Stimulated activated naive B cell treated with anti-CD40 and anti-IgM and Interleukin-4, amounts not matched to agents 10 μg/mL and 1 μg/mL and 100 μg/mL, for 72 hours (primary cell): ENCODE measurements around the gene SLC35F1.
"Not testable (repeated sequence)": the region's sequence is repeated elsewhere in the genome, so short reads cannot be mapped to it uniquely, and the experiment has no call there.

Source experiments
- ATAC-seq, 2 donors: fragments of 150-1000 bp; cut with Tn5 transposase; replicated peaks; 2 replicates each; pipeline ENCODE4 v1.10.0; 2021; ENCODE audit warnings: moderate library complexity in 1 of 2
- DNase-seq: peaks from one replicate; pipeline ENCODE4 v3.0.0; 2021
- H3K27ac Mint-ChIP-seq: one replicate; pipeline ENCODE4 v1.8.0; 2022; ENCODE audit warnings: mild to moderate bottlenecking, mixed read lengths
- H3K27me3 Mint-ChIP-seq, 2 donors: one replicate each; pipeline ENCODE4 v1.8.0; 2022; ENCODE audit warnings: mixed read lengths in 2 of 2
- H3K36me3 Mint-ChIP-seq, 2 donors: one replicate each; pipeline ENCODE4 v1.8.0; 2022; ENCODE audit warnings: mixed read lengths in 2 of 2, mild to moderate bottlenecking in 1 of 2
- H3K4me1 Mint-ChIP-seq, 2 donors: one replicate each; pipeline ENCODE4 v1.8.0; 2022; ENCODE audit warnings: mixed read lengths in 2 of 2, mild to moderate bottlenecking in 1 of 2
- H3K4me3 Mint-ChIP-seq, 2 donors: one replicate each; pipeline ENCODE4 v1.8.0; 2022; ENCODE audit warnings: mild to moderate bottlenecking in 2 of 2, mixed read lengths in 2 of 2, moderate library complexity in 1 of 2
- H3K9me3 Mint-ChIP-seq, 2 donors: one replicate each; pipeline ENCODE4 v1.8.0; 2022; ENCODE audit warnings: mixed read lengths in 2 of 2, mild to moderate bottlenecking in 1 of 2

The SLC35F1 gene

GRCh38 chr6:117906958-117907600, at the start of gene SLC35F1:
TSS of gene SLC35F1 (plus strand) at chr6:117907264.
- Mint-ChIP-seq H3K36me3 (no peaks in the 10 kb centered on the region), H3K27me3 (peaks cover 45 to 62% of the 10 kb centered on the region in 2 donors), H3K9me3 (no peaks in the 10 kb centered on the region), H3K4me1 (peaks cover 2 to 6% of the 10 kb centered on the region in 2 donors), H3K27ac (no peak within 1 kb of the TSS), H3K4me3 (peak within 1 kb of the TSS; percentile 69 to 76)
- DNase-seq (no peak), ATAC-seq (peak; percentile 59 to 66)

- not testable (repeated sequence) for H3K4me1 Mint-ChIP-seq, H3K36me3 Mint-ChIP-seq
Observed at GRCh38 chr6:117858601-117859000, 48.5 kb upstream of the SLC35F1 start.

GRCh38 chr6:117861545-117861944, 45.5 kb upstream of the SLC35F1 start:
- Mint-ChIP-seq H3K9me3 (peaks cover 14 to 16% of the 10 kb centered on the region in 2 donors), H3K27me3 (peaks cover 0 to 3% of the 10 kb centered on the region in 2 donors), H3K36me3 (no peaks in the 10 kb centered on the region), H3K27ac (no peak overlapping the region), H3K4me3 (no peak overlapping the region), H3K4me1 (no peaks in the 10 kb centered on the region)
- ATAC-seq (no peak), DNase-seq (no peak)

More at GRCh38 chr6:117858601-117859000, 48.5 kb upstream of the SLC35F1 start:
- not testable (repeated sequence) for ATAC-seq, H3K27me3 Mint-ChIP-seq, H3K4me3 Mint-ChIP-seq, H3K27ac Mint-ChIP-seq, DNase-seq
- peaks cover 9 to 11% of the 10 kb centered on the region in 2 donors for H3K9me3 Mint-ChIP-seq

GRCh38 chr6:117866561-117866960, 40.5 kb upstream of the SLC35F1 start:
- ATAC-seq (no peak), DNase-seq (no peak)
- no peak overlapping the region for H3K4me3 Mint-ChIP-seq
- H3K27me3 Mint-ChIP-seq, result peaks cover 0 to 10% of the 10 kb centered on the region in 2 donors
- no peaks in the 10 kb centered on the region for H3K4me1 Mint-ChIP-seq
- H3K27ac Mint-ChIP-seq, result no peak overlapping the region
- H3K36me3 Mint-ChIP-seq, result peaks cover 0 to 1% of the 10 kb centered on the region in 2 donors
- H3K9me3 Mint-ChIP-seq, result peaks cover 13 to 14% of the 10 kb centered on the region in 2 donors

GRCh38 chr6:117870486-117871242, 36.4 kb upstream of the SLC35F1 start:
- no peaks in the 10 kb centered on the region for H3K4me1 Mint-ChIP-seq
- ATAC-seq, result no peak
- H3K27ac Mint-ChIP-seq, result no peak overlapping the region
- no peak for DNase-seq
- H3K9me3 Mint-ChIP-seq, result peaks cover 9 to 11% of the 10 kb centered on the region in 2 donors
- H3K27me3 Mint-ChIP-seq, result peaks cover 0 to 10% of the 10 kb centered on the region in 2 donors
- H3K36me3 Mint-ChIP-seq, result peaks cover 0 to 1% of the 10 kb centered on the region in 2 donors
- no peak overlapping the region for H3K4me3 Mint-ChIP-seq

GRCh38 chr6:117880824-117881223, 26.2 kb upstream of the SLC35F1 start:
- Mint-ChIP-seq H3K36me3 (no peaks in the 10 kb centered on the region), H3K9me3 (no peaks in the 10 kb centered on the region), H3K4me3 (no peak overlapping the region), H3K27me3 (no peaks in the 10 kb centered on the region), H3K27ac (no peak overlapping the region), H3K4me1 (no peaks in the 10 kb centered on the region)
- ATAC-seq, result no peak
- no peak for DNase-seq

GRCh38 chr6:117890172-117890571, 16.9 kb upstream of the SLC35F1 start:
- Mint-ChIP-seq H3K36me3 (no peaks in the 10 kb centered on the region), H3K4me3 (no peak overlapping the region), H3K27ac (no peak overlapping the region), H3K27me3 (peaks cover 0 to 5% of the 10 kb centered on the region in 2 donors), H3K9me3 (no peaks in the 10 kb centered on the region), H3K4me1 (no peaks in the 10 kb centered on the region)
- DNase-seq (no peak), ATAC-seq (no peak)

GRCh38 chr6:117906507-117906957, 532 bp upstream of the SLC35F1 start:
- Mint-ChIP-seq H3K27me3 (peaks cover 45 to 59% of the 10 kb centered on the region in 2 donors), H3K9me3 (no peaks in the 10 kb centered on the region), H3K36me3 (no peaks in the 10 kb centered on the region)

GRCh38 chr6:117907601-117908245, 659 bp downstream of the SLC35F1 start:
- H3K36me3 Mint-ChIP-seq, result no peaks in the 10 kb centered on the region
- no peak for DNase-seq
- ATAC-seq, result peak; percentile 10 to 33

More at GRCh38 chr6:117906507-117906957, 532 bp upstream of the SLC35F1 start:
- ATAC-seq, result peak; percentile 29 to 67
- DNase-seq, result no peak
- no peak overlapping the region for H3K27ac Mint-ChIP-seq
- peak overlapping the region; percentile 69 to 75 for H3K4me3 Mint-ChIP-seq
- peaks cover 2 to 6% of the 10 kb centered on the region in 2 donors for H3K4me1 Mint-ChIP-seq

GRCh38 chr6:117908246-117909068, 1.4 kb downstream of the SLC35F1 start:
- peak overlapping the region; percentile 51 for H3K27ac Mint-ChIP-seq
- no peaks in the 10 kb centered on the region for H3K9me3 Mint-ChIP-seq
- H3K4me3 Mint-ChIP-seq, result peak overlapping the region; percentile 39 to 76
- no peak for ATAC-seq
- no peaks in the 10 kb centered on the region for H3K36me3 Mint-ChIP-seq
- H3K27me3 Mint-ChIP-seq, result peaks cover 45 to 62% of the 10 kb centered on the region in 2 donors
- no peak for DNase-seq
- H3K4me1 Mint-ChIP-seq, result peaks cover 2 to 6% of the 10 kb centered on the region in 2 donors

More at GRCh38 chr6:117907601-117908245, 659 bp downstream of the SLC35F1 start:
- Mint-ChIP-seq H3K27ac (no peak overlapping the region), H3K27me3 (peaks cover 45 to 62% of the 10 kb centered on the region in 2 donors), H3K4me1 (peaks cover 2 to 6% of the 10 kb centered on the region in 2 donors), H3K4me3 (peak overlapping the region; percentile 32 to 76), H3K9me3 (no peaks in the 10 kb centered on the region)

- Mint-ChIP-seq H3K27ac (no peak overlapping the region), H3K36me3 (no peaks in the 10 kb centered on the region)
Observed at GRCh38 chr6:117909638-117910037, 2.6 kb downstream of the SLC35F1 start.

GRCh38 chr6:117910549-117910948, 3.5 kb downstream of the SLC35F1 start:
- peaks cover 2 to 6% of the 10 kb centered on the region in 2 donors for H3K4me1 Mint-ChIP-seq
- ATAC-seq, result no peak
- H3K36me3 Mint-ChIP-seq, result no peaks in the 10 kb centered on the region
- H3K27ac Mint-ChIP-seq, result no peak overlapping the region
- no peak for DNase-seq
- no peaks in the 10 kb centered on the region for H3K9me3 Mint-ChIP-seq
- no peak overlapping the region for H3K4me3 Mint-ChIP-seq
- H3K27me3 Mint-ChIP-seq, result peaks cover 31 to 45% of the 10 kb centered on the region in 2 donors

More at GRCh38 chr6:117909638-117910037, 2.6 kb downstream of the SLC35F1 start:
- no peak for DNase-seq
- Mint-ChIP-seq H3K9me3 (no peaks in the 10 kb centered on the region), H3K27me3 (peaks cover 37 to 53% of the 10 kb centered on the region in 2 donors), H3K4me1 (peaks cover 2 to 6% of the 10 kb centered on the region in 2 donors), H3K4me3 (no peak overlapping the region)
- ATAC-seq, result no peak

GRCh38 chr6:117911150-117911549, 4.1 kb downstream of the SLC35F1 start:
- H3K27ac Mint-ChIP-seq, result no peak overlapping the region
- ATAC-seq, result no peak
- no peak overlapping the region for H3K4me3 Mint-ChIP-seq
- H3K27me3 Mint-ChIP-seq, result peaks cover 25 to 39% of the 10 kb centered on the region in 2 donors
- H3K36me3 Mint-ChIP-seq, result no peaks in the 10 kb centered on the region
- no peaks in the 10 kb centered on the region for H3K9me3 Mint-ChIP-seq
- H3K4me1 Mint-ChIP-seq, result peaks cover 2 to 6% of the 10 kb centered on the region in 2 donors
- DNase-seq, result no peak
